Measurements from ENCODE around the gene AOPEP. TPM values are rescaled to one million over a fixed set of nuclear protein-coding genes. Genes with fewer than 3 reads are reported as not detected.
A peak's percentile ranks its signal among the peaks of the same experiment; 100 is the strongest.

AOPEP gene
- total RNA-seq, 1 donor from 2014 or later = 75.3 TPM

GRCh38 chr9:95077053-95077765 is 350.7 kb downstream of the AOPEP start:
- peaks cover 35% of the 10 kb centered on the region for H3K4me1 Mint-ChIP-seq (ENCODE audit: low read depth, unreplicated experiment)
- no peaks in the 10 kb centered on the region for H3K9me3 Mint-ChIP-seq (ENCODE audit: unreplicated experiment)
- peaks cover 97% of the 10 kb centered on the region for H3K79me2 ChIP-seq (ENCODE audit: insufficient read depth, low read length)
- H3K4me3 Mint-ChIP-seq (ENCODE audit: unreplicated experiment) = no peak overlapping the region
- H3K4me1 ChIP-seq (ENCODE audit: insufficient read depth, low read length) = peaks cover 17% of the 10 kb centered on the region
- no peaks in the 10 kb centered on the region for H3K27me3 Mint-ChIP-seq (ENCODE audit: low read depth, unreplicated experiment)
- H3K4me3 ChIP-seq (ENCODE audit: insufficient read depth, low read depth, low read length) = no peak overlapping the region
- H3K27ac Mint-ChIP-seq (ENCODE audit: unreplicated experiment) = no peak overlapping the region
- no peak for TF ChIP-seq EZH2 (IDR thresholded peaks at IDR 0.05; ENCODE audit: insufficient read depth, low read length)
- TF ChIP-seq, protein P1, sequence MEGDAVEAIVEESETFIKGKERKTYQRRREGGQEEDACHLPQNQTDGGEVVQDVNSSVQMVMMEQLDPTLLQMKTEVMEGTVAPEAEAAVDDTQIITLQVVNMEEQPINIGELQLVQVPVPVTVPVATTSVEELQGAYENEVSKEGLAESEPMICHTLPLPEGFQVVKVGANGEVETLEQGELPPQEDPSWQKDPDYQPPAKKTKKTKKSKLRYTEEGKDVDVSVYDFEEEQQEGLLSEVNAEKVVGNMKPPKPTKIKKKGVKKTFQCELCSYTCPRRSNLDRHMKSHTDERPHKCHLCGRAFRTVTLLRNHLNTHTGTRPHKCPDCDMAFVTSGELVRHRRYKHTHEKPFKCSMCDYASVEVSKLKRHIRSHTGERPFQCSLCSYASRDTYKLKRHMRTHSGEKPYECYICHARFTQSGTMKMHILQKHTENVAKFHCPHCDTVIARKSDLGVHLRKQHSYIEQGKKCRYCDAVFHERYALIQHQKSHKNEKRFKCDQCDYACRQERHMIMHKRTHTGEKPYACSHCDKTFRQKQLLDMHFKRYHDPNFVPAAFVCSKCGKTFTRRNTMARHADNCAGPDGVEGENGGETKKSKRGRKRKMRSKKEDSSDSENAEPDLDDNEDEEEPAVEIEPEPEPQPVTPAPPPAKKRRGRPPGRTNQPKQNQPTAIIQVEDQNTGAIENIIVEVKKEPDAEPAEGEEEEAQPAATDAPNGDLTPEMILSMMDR (IDR thresholded peaks at IDR 0.05; ENCODE audit: insufficient read depth, low read depth, low read length) = no peak
- no peaks in the 10 kb centered on the region for H3K27me3 ChIP-seq (ENCODE audit: insufficient read depth, low read length)
- no peak overlapping the region for H2AFZ ChIP-seq (ENCODE audit: low read depth, low read length)
- H3K36me3 ChIP-seq (ENCODE audit: insufficient read depth, low read length) = peaks cover 21% of the 10 kb centered on the region
- peaks cover 48% of the 10 kb centered on the region for H3K36me3 Mint-ChIP-seq (ENCODE audit: low read depth, unreplicated experiment)
- peaks cover 98% of the 10 kb centered on the region for H4K20me1 ChIP-seq (ENCODE audit: insufficient read depth, low read length)
- H3K4me2 ChIP-seq (ENCODE audit: low read length) = no peak overlapping the region
- H3K9ac ChIP-seq (ENCODE audit: low read length) = peak overlapping the region; percentile 29
- no peaks in the 10 kb centered on the region for H3K9me3 ChIP-seq (ENCODE audit: insufficient read depth, low read depth, low read length)
- H3K27ac ChIP-seq (ENCODE audit: low read depth, low read length) = peak overlapping the region; percentile 38
- FAIRE-seq = no peak
- DNase-seq (ENCODE audit: low read depth) = no peak

- Mint-ChIP-seq H3K4me1 (ENCODE audit: low read depth, unreplicated experiment) (peaks cover 35% of the 10 kb centered on the region), H3K27me3 (ENCODE audit: low read depth, unreplicated experiment) (no peaks in the 10 kb centered on the region), H3K27ac (ENCODE audit: unreplicated experiment) (peak overlapping the region; percentile 34), H3K4me3 (ENCODE audit: unreplicated experiment) (no peak overlapping the region), H3K9me3 (ENCODE audit: unreplicated experiment) (no peaks in the 10 kb centered on the region), H3K36me3 (ENCODE audit: low read depth, unreplicated experiment) (peaks cover 53% of the 10 kb centered on the region)
- peak; percentile 9 for FAIRE-seq
- H3K27ac ChIP-seq (ENCODE audit: low read depth, low read length) = peak overlapping the region; percentile 38
- no peak for DNase-seq (ENCODE audit: low read depth)
- H2AFZ ChIP-seq (ENCODE audit: low read depth, low read length) = no peak overlapping the region
- no peak overlapping the region for H3K4me2 ChIP-seq (ENCODE audit: low read length)
- peaks cover 97% of the 10 kb centered on the region for H3K79me2 ChIP-seq (ENCODE audit: insufficient read depth, low read length)
- no peaks in the 10 kb centered on the region for H3K27me3 ChIP-seq (ENCODE audit: insufficient read depth, low read length)
- no peaks in the 10 kb centered on the region for H3K9me3 ChIP-seq (ENCODE audit: insufficient read depth, low read depth, low read length)
- H3K4me1 ChIP-seq (ENCODE audit: insufficient read depth, low read length) = peaks cover 17% of the 10 kb centered on the region
- peak overlapping the region; percentile 29 for H3K9ac ChIP-seq (ENCODE audit: low read length)
- H3K36me3 ChIP-seq (ENCODE audit: insufficient read depth, low read length) = peaks cover 26% of the 10 kb centered on the region
- peaks cover 98% of the 10 kb centered on the region for H4K20me1 ChIP-seq (ENCODE audit: insufficient read depth, low read length)
- TF ChIP-seq, protein P1 (IDR thresholded peaks at IDR 0.05; ENCODE audit: insufficient read depth, low read depth, low read length) = no peak
- no peak for TF ChIP-seq EZH2 (IDR thresholded peaks at IDR 0.05; ENCODE audit: insufficient read depth, low read length)
- no peak overlapping the region for H3K4me3 ChIP-seq (ENCODE audit: insufficient read depth, low read depth, low read length)
Measured at GRCh38 chr9:95077766-95078370, 351.4 kb downstream of the AOPEP start.

- H3K9ac ChIP-seq (ENCODE audit: low read length) = no peak overlapping the region
- FAIRE-seq (no peak), DNase-seq (ENCODE audit: low read depth) (no peak)
- H3K4me3 ChIP-seq (ENCODE audit: insufficient read depth, low read depth, low read length) = no peak overlapping the region
- H3K36me3 Mint-ChIP-seq (ENCODE audit: low read depth, unreplicated experiment) = peaks cover 54% of the 10 kb centered on the region
- no peaks in the 10 kb centered on the region for H3K9me3 Mint-ChIP-seq (ENCODE audit: unreplicated experiment)
- peaks cover 98% of the 10 kb centered on the region for H3K79me2 ChIP-seq (ENCODE audit: insufficient read depth, low read length)
- no peak for TF ChIP-seq EZH2 (IDR thresholded peaks at IDR 0.05; ENCODE audit: insufficient read depth, low read length)
- TF ChIP-seq, protein P1 (IDR thresholded peaks at IDR 0.05; ENCODE audit: insufficient read depth, low read depth, low read length) = no peak
- H3K4me3 Mint-ChIP-seq (ENCODE audit: unreplicated experiment) = no peak overlapping the region
- no peaks in the 10 kb centered on the region for H3K27me3 ChIP-seq (ENCODE audit: insufficient read depth, low read length)
- H3K36me3 ChIP-seq (ENCODE audit: insufficient read depth, low read length) = peaks cover 32% of the 10 kb centered on the region
- no peak overlapping the region for H2AFZ ChIP-seq (ENCODE audit: low read depth, low read length)
- peaks cover 32% of the 10 kb centered on the region for H3K4me1 Mint-ChIP-seq (ENCODE audit: low read depth, unreplicated experiment)
- H3K9me3 ChIP-seq (ENCODE audit: insufficient read depth, low read depth, low read length) = no peaks in the 10 kb centered on the region
- H3K4me2 ChIP-seq (ENCODE audit: low read length) = no peak overlapping the region
- H3K27me3 Mint-ChIP-seq (ENCODE audit: low read depth, unreplicated experiment) = no peaks in the 10 kb centered on the region
- H3K27ac ChIP-seq (ENCODE audit: low read depth, low read length) = no peak overlapping the region
- peaks cover 17% of the 10 kb centered on the region for H3K4me1 ChIP-seq (ENCODE audit: insufficient read depth, low read length)
- H3K27ac Mint-ChIP-seq (ENCODE audit: unreplicated experiment) = no peak overlapping the region
- H4K20me1 ChIP-seq (ENCODE audit: insufficient read depth, low read length) = peaks cover 99% of the 10 kb centered on the region
Measured at GRCh38 chr9:95078511-95078910, 352.0 kb downstream of the AOPEP start.

All from astrocyte (in vitro differentiated cells and primary cell).